Epidermal melanocyte (primary cell): Measurements from ENCODE around the gene S100PBP.

Experiments
- DNase-seq: peaks from one replicate; pipeline ENCODE4 v3.0.0; 2011; ENCODE audit warnings: low spot score; ENCODE audit not compliant: insufficient read length

S100PBP gene

GRCh38 chr1:32869923-32870614 is 52.6 kb downstream of the S100PBP start:
- DNase-seq = no peak

GRCh38 chr1:32870615-32871363 is 53.3 kb downstream of the S100PBP start, which contains the start of gene FNDC5:
TSS of gene FNDC5 (minus strand) at chr1:32870912.
- no peak for DNase-seq

- no peak for DNase-seq
These were observed 54.1 kb downstream of the S100PBP start for GRCh38 chr1:32871364-32872191.

GRCh38 chr1:32872192-32872460 is 54.7 kb downstream of the S100PBP start:
- DNase-seq = no peak

- DNase-seq = no peak
These were observed 56.0 kb downstream of the S100PBP start for GRCh38 chr1:32873484-32873883.

- no peak for DNase-seq
These were observed 57.7 kb downstream of the S100PBP start for GRCh38 chr1:32874860-32875752.

GRCh38 chr1:32876341-32877210 is 59.1 kb downstream of the S100PBP start:
- DNase-seq = peak; percentile 80

GRCh38 chr1:32877211-32878110 is 60.0 kb downstream of the S100PBP start:
- no peak for DNase-seq

- no peak for DNase-seq
These were observed 60.7 kb downstream of the S100PBP start for GRCh38 chr1:32878183-32878582.

- no peak for DNase-seq
These were observed 61.2 kb downstream of the S100PBP start for GRCh38 chr1:32878637-32879041.

- DNase-seq = no peak
These were observed 63.8 kb downstream of the S100PBP start for GRCh38 chr1:32881291-32881690.

GRCh38 chr1:32881871-32882850 is 64.7 kb downstream of the S100PBP start:
- no peak for DNase-seq

- no peak for DNase-seq
These were observed 66.0 kb downstream of the S100PBP start for GRCh38 chr1:32883338-32884031.

- no peak for DNase-seq
These were observed 66.5 kb downstream of the S100PBP start for GRCh38 chr1:32884032-32884372.

- DNase-seq = no peak
These were observed 67.3 kb downstream of the S100PBP start for GRCh38 chr1:32884726-32885125.

- DNase-seq = no peak
These were observed 68.2 kb downstream of the S100PBP start for GRCh38 chr1:32885676-32886003.

- DNase-seq = no peak
These were observed 68.8 kb downstream of the S100PBP start, which contains the start of gene HPCA for GRCh38 chr1:32886004-32886827. TSS of gene HPCA (plus strand) at chr1:32886491. CDS start at chr1:32888899, 2,408 bp downstream.
